HCT116 (cell line): ENCODE data around the gene FAAP100. TPM values are rescaled to one million over a fixed set of nuclear protein-coding genes. Genes with fewer than 3 reads are reported as not detected.
A peak's percentile ranks its signal among the peaks of the same experiment; 100 is the strongest.

Experiments
- ATAC-seq: fragments of 200-7000 bp; cut with Tn5 transposase; 2 replicates; pipeline ENCODE4 v1.9.1; 2020; ENCODE audit warnings: mild to moderate bottlenecking, moderate library complexity
- BruUV-seq: library from RNA; stranded (reverse); fragments of 400-500 nt; replicated peaks from 2 replicates; lab custom pipeline; 2021; lab: Mats Ljungman, UMichigan
- CTCF ChIA-PET: fragments of 300-600 bp; sonication (Branson Sonifier 250); formaldehyde crosslinking; loops from one replicate; lab custom pipeline; 2021; ENCODE audit warnings: antibody characterized with exemption; lab: Charles Lee
- POLR2A ChIA-PET: fragments of 300-600, 350-600 bp; sonication (Branson Sonifier 250); formaldehyde crosslinking; loops from one replicate; lab custom pipeline; 2021; ENCODE audit warnings: antibody characterized with exemption; lab: Charles Lee
- RAD21 ChIA-PET, 2 experiments: fragments of 300-600 bp; sonication (Branson Sonifier 250); formaldehyde crosslinking; loops; one replicate each; lab custom pipeline; 2023; ENCODE audit warnings: low total read pairs in 2 of 2; ENCODE audit not compliant: uncharacterized antibody in 2 of 2, unreplicated experiment in 2 of 2, low non-redundant PET in 1 of 2; lab: Charles Lee
- DNase-seq: peaks from one replicate; pipeline ENCODE4 v3.0.0-alpha.2; 2010; ENCODE audit warnings: low read depth, low spot score
- H2AFZ ChIP-seq: fragments of 200-600 bp; shearing (Covaris generic), sonication (generic); 2 replicates; pipeline ENCODE4 v1.6.1; 2017; ENCODE audit warnings: low read depth, mixed run types, mixed read lengths, antibody characterized with exemption, low read length; ENCODE audit not compliant: poor library complexity, severe bottlenecking
- H3K27ac ChIP-seq: 2 replicates; pipeline ENCODE4 v1.5.1; 2012; ENCODE audit warnings: low read depth, low read length
- H3K27me3 ChIP-seq: fragments of 200-600 bp; sonication (generic); 2 replicates; pipeline ENCODE4 v1.6.1; 2016; ENCODE audit warnings: mixed run types, low read length, mixed read lengths; ENCODE audit not compliant: insufficient read depth
- H3K36me3 ChIP-seq, 2 experiments: fragments of 200-500 bp in 1 of 2; fragments of 200-600 bp in 1 of 2; sonication (Bioruptor generic) in 1 of 2; sonication (generic) in 1 of 2; 2 replicates each; pipeline versions ENCODE4 v1.5.1 to v1.6.1; 2014 to 2016; ENCODE audit warnings: low read length in 2 of 2, inconsistent platforms in 1 of 2, mixed read lengths in 1 of 2, mixed run types in 1 of 2; ENCODE audit not compliant: insufficient read depth in 2 of 2, control insufficient read depth in 1 of 2
- H3K4me1 ChIP-seq, 2 experiments: fragments of 200-600 bp in 1 of 2; sonication (generic) in 1 of 2; 2 replicates each; pipeline versions ENCODE4 v1.5.1 to v1.6.1; 2012 to 2017; ENCODE audit warnings: low read length in 2 of 2, inconsistent platforms in 1 of 2, mild to moderate bottlenecking in 1 of 2, mixed read lengths in 1 of 2, mixed run types in 1 of 2, moderate library complexity in 1 of 2; ENCODE audit not compliant: insufficient read depth in 2 of 2, control insufficient read depth in 1 of 2
- H3K4me2 ChIP-seq: fragments of 200-600 bp; sonication (generic); 2 replicates; pipeline ENCODE4 v1.6.1; 2017; ENCODE audit warnings: mixed run types, low read length, mixed read lengths
- H3K4me3 ChIP-seq, 2 experiments: fragments of 200-600 bp in 1 of 2; sonication (generic) in 1 of 2; replicated peaks in 1 of 2; 2 replicates each; pipeline ENCODE4 v1.5.1; 2011 to 2016; ENCODE audit warnings: low read length in 2 of 2, control low read depth in 1 of 2, low read depth in 1 of 2, mild to moderate bottlenecking in 1 of 2, mixed read lengths in 1 of 2, mixed run types in 1 of 2
- H3K79me2 ChIP-seq: fragments of 200-600 bp; sonication (generic); 2 replicates; pipeline ENCODE4 v1.6.1; 2017; ENCODE audit warnings: mild to moderate bottlenecking, mixed run types, low read length, moderate library complexity, mixed read lengths; ENCODE audit not compliant: insufficient read depth
- H3K9ac ChIP-seq: fragments of 200-600 bp; sonication (generic); 2 replicates; pipeline ENCODE4 v1.6.1; 2016; ENCODE audit warnings: low read length, mixed read lengths
- H3K9me2 ChIP-seq: fragments of 200-600 bp; sonication (generic), shearing (Covaris generic); 2 replicates; pipeline ENCODE4 v1.6.1; 2017; ENCODE audit warnings: mixed run types, mild to moderate bottlenecking, moderate library complexity; ENCODE audit not compliant: insufficient read depth
- H3K9me3 ChIP-seq, 2 experiments: fragments of 200-500 bp in 1 of 2; fragments of 200-600 bp in 1 of 2; sonication (Bioruptor generic) in 1 of 2; sonication (generic) in 1 of 2; 2 replicates each; pipeline ENCODE4 v1.6.1; 2014 to 2017; ENCODE audit warnings: low read length in 2 of 2, mixed read lengths in 2 of 2, inconsistent platforms in 1 of 2, low read depth in 1 of 2, mild to moderate bottlenecking in 1 of 2, mixed run types in 1 of 2, moderate library complexity in 1 of 2; ENCODE audit not compliant: control insufficient read depth in 1 of 2, insufficient read depth in 1 of 2
- H4K20me1 ChIP-seq: fragments of 200-600 bp; sonication (generic), shearing (Covaris generic); 2 replicates; pipeline ENCODE4 v1.6.1; 2017; ENCODE audit warnings: mixed run types, mild to moderate bottlenecking, moderate library complexity; ENCODE audit not compliant: insufficient read depth
- POLR2AphosphoS5 ChIP-seq: IDR thresholded peaks from 2 replicates; pipeline ENCODE4 v1.6.1; 2011; ENCODE audit warnings: mild to moderate bottlenecking, low read depth, low read length, moderate library complexity
- ZBTB33 ChIP-seq: IDR thresholded peaks from 2 replicates; pipeline ENCODE4 v1.6.1; 2011; ENCODE audit warnings: mild to moderate bottlenecking, low read length, moderate library complexity; ENCODE audit not compliant: insufficient replicate concordance; ENCODE audit errors: extremely low read depth
- intact Hi-C: fragments of 100-400 bp; cut with micrococcal nuclease; formaldehyde crosslinking; loops from 2 replicates; pipeline ENCODE4 v1.10.0; 2022
- total RNA-seq: library from RNA; stranded (reverse); gene quantifications from one replicate; pipeline ENCODE4 v1.2.1, GENCODE V29; 2021; ENCODE audit not compliant: unreplicated experiment

Gene FAAP100
- total RNA-seq, 1 experiment from 2014 or later = 53.4 TPM

DNA sequence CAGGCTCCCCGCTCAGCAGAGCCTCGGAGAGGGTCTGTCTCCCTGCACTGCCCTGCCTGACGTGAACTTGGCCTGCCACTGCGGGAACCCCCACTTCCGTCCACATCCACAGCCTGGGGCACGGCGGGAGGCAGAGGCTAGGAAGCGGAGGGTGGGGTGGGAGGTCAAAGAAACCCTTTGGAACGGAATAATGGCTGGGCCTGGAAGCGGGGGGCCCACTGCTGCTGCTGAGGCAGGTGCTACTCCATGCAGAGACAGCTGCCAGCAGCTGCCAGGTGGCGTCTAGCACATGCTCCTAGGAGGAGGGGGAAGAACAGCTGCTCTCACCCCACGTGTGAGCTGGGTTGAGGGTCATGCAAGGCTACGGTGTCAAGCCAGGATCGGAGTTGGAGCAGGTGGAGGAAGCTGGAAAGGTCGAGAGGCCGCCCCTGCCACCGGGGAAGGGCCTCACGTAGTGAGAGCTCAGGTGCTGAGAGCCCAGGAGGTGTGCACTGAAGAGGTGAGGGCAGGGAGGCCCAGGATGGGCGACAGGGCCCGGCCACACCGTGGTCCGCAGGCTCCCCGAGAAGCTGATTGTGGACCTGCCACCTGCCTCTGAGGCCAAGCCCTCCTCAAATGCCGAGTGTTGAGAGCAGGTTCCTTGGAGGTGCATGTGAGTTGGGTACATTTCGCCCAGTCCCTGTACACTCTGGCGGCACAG lies 14.1 kb downstream of the FAAP100 start:
- DNase-seq (no peak), ATAC-seq (peak; percentile 7)
- H4K20me1 ChIP-seq = no peaks in the 10 kb centered on the region
- H3K27ac ChIP-seq = no peak overlapping the region
- ChIA-PET POLR2A (interaction anchor here (0.9 to 1.5 kb wide), 3 partner anchors 10 to 29 kb away, joined by 3 read pairs; partner anchors contain the start of genes FAAP100 and FSCN2), RAD21 (interaction anchor here (1.0 to 1.4 kb wide), 3 partner anchors 19 to 54 kb away, joined by 3 to 5 read pairs (median 3); no protein-coding TSS in a partner anchor), CTCF (interaction anchor here (1.0 to 1.2 kb wide), 4 partner anchors 23 to 395 kb away, joined by 3 to 6 read pairs (median 4); no protein-coding TSS in a partner anchor)
- no peaks in the 10 kb centered on the region for H3K9me3 ChIP-seq
- H3K4me2 ChIP-seq = no peak overlapping the region
- TSS peak; percentile 28 for BruUV-seq
- no peak overlapping the region for H2AFZ ChIP-seq
- TF ChIP-seq POLR2AphosphoS5 = peak; percentile 53
- no peak for TF ChIP-seq ZBTB33
- H3K9me2 ChIP-seq = no peaks in the 10 kb centered on the region
- H3K36me3 ChIP-seq = peaks cover 0 to 9% of the 10 kb centered on the region in 2 experiments; a peak in 2 of 4 replicates
- peaks cover 3 to 7% of the 10 kb centered on the region in 2 experiments; a peak in 2 of 4 replicates for H3K4me1 ChIP-seq
- H3K9ac ChIP-seq = no peak overlapping the region
- no peaks in the 10 kb centered on the region for H3K27me3 ChIP-seq
- intact Hi-C loops = loop anchor here (1.0 to 5.0 kb wide), 2 partner anchors 54 to 166 kb away; no protein-coding TSS in a partner anchor
- no peaks in the 10 kb centered on the region for H3K79me2 ChIP-seq
- H3K4me3 ChIP-seq = no peak overlapping the region
